ENCODE data around the gene ANKMY1.

GRCh38 chr2:240501531-240501991, 56.2 kb downstream of the ANKMY1 start:
- TF ChIP-seq CTCF (IDR thresholded peaks at IDR 0.05; ENCODE audit: low read depth, low read length) (no peak), EZH2phosphoT487 (IDR thresholded peaks at IDR 0.05; ENCODE audit: low read depth) (no peak)

All from OCI-LY3 (cell line).